OCI-LY1 (cell line): ENCODE measurements around the gene SAAL1.

ENCODE experiments used
- H2AFZ ChIP-seq: fragments of 200-600 bp; sonication (generic), shearing (Covaris generic); 2 replicates; pipeline ENCODE4 v1.6.0; 2014; ENCODE audit warnings: antibody characterized with exemption, mild to moderate bottlenecking, low read length
- H3F3A ChIP-seq: fragments of 200-600 bp; sonication (generic), shearing (Covaris generic); 2 replicates; pipeline ENCODE4 v1.6.0; 2014; ENCODE audit warnings: mild to moderate bottlenecking, antibody characterized with exemption, low read length, moderate library complexity; ENCODE audit not compliant: insufficient read depth
- H3K27ac ChIP-seq: fragments of 200-600 bp; sonication (generic); 2 replicates; pipeline ENCODE4 v1.5.1; 2014; ENCODE audit warnings: low read length, mixed run types, mild to moderate bottlenecking, low read depth; ENCODE audit not compliant: poor library complexity, severe bottlenecking
- H3K27me3 ChIP-seq: fragments of 200-600 bp; sonication (generic); 2 replicates; pipeline ENCODE4 v1.6.0; 2014; ENCODE audit warnings: antibody characterized with exemption, mild to moderate bottlenecking, low read length, moderate library complexity; ENCODE audit not compliant: insufficient read depth
- H3K36me3 ChIP-seq: fragments of 200-600 bp; sonication (generic); 2 replicates; pipeline ENCODE4 v1.6.1; 2014; ENCODE audit warnings: mild to moderate bottlenecking, antibody characterized with exemption, low read length, moderate library complexity, mixed read lengths; ENCODE audit not compliant: insufficient read depth
- H3K4me1 ChIP-seq: fragments of 200-600 bp; sonication (generic); 2 replicates; pipeline ENCODE4 v1.5.1; 2014; ENCODE audit warnings: mild to moderate bottlenecking, low read length, moderate library complexity; ENCODE audit not compliant: insufficient read depth, severe bottlenecking
- H3K4me2 ChIP-seq: fragments of 200-600 bp; sonication (generic), shearing (Covaris generic); 2 replicates; pipeline ENCODE4 v1.6.1; 2014; ENCODE audit warnings: low read length
- H3K4me3 ChIP-seq: fragments of 200-600 bp; sonication (generic); 2 replicates; pipeline ENCODE4 v1.5.1; 2014; ENCODE audit warnings: low read length, low read depth, mild to moderate bottlenecking, mixed read lengths; ENCODE audit not compliant: poor library complexity, severe bottlenecking
- H3K79me2 ChIP-seq: fragments of 200-600 bp; shearing (Covaris generic); 2 replicates; pipeline ENCODE4 v1.6.1; 2016; ENCODE audit warnings: mixed run types, low read length, mixed read lengths; ENCODE audit not compliant: insufficient read depth
- H3K9ac ChIP-seq: fragments of 200-600 bp; sonication (generic), shearing (Covaris generic); 2 replicates; pipeline ENCODE4 v1.6.1; 2014; ENCODE audit warnings: mild to moderate bottlenecking, low read length, mixed read lengths
- H3K9me2 ChIP-seq: fragments of 200-600 bp; sonication (generic), shearing (Covaris generic); 2 replicates; pipeline ENCODE4 v1.6.1; 2014; ENCODE audit warnings: low read depth, mild to moderate bottlenecking, low read length, mixed read lengths
- H3K9me3 ChIP-seq: fragments of 200-600 bp; shearing (Covaris generic); 2 replicates; pipeline ENCODE4 v1.6.1; 2014; ENCODE audit warnings: low read length, mixed read lengths
- H4K20me1 ChIP-seq: fragments of 200-600 bp; sonication (generic), shearing (Covaris generic); 2 replicates; pipeline ENCODE4 v1.6.0; 2016; ENCODE audit warnings: mild to moderate bottlenecking, low read length; ENCODE audit not compliant: insufficient read depth
- CTCF ChIP-seq: fragments of 200-600 bp; sonication (generic), shearing (Covaris generic); IDR thresholded peaks from 2 replicates; pipeline ENCODE4 v1.5.1; 2017; ENCODE audit warnings: mild to moderate bottlenecking, antibody characterized with exemption, low read length, moderate library complexity, mixed read lengths
- EZH2 ChIP-seq: fragments of 200-600 bp; sonication (generic), shearing (Covaris generic); IDR thresholded peaks from 2 replicates; pipeline ENCODE4 v1.8.0; 2017; ENCODE audit warnings: borderline replicate concordance, mixed run types, mild to moderate bottlenecking, antibody characterized with exemption, low read length, moderate library complexity, mixed read lengths

The SAAL1 gene

GRCh38 chr11:18105802-18106574 is at the start of gene SAAL1:
Gene SAAL1 (minus strand): TSS chr11:18106082. CDS start chr11:18106041, 41 bp downstream.
- Histone ChIP-seq H3K79me2 (peaks cover 17% of the 10 kb centered on the region), H3K27me3 (no peaks in the 10 kb centered on the region), H3K9ac (peak within 1 kb of the TSS; percentile 99), H3K36me3 (peaks cover 35% of the 10 kb centered on the region), H3K9me2 (no peaks in the 10 kb centered on the region), H3F3A (no peaks in the 10 kb centered on the region), H3K4me1 (peaks cover 14% of the 10 kb centered on the region), H3K27ac (no peak within 1 kb of the TSS), H4K20me1 (no peaks in the 10 kb centered on the region), H3K4me3 (peak within 1 kb of the TSS; percentile 100), H3K9me3 (no peaks in the 10 kb centered on the region), H3K4me2 (peak within 1 kb of the TSS; percentile 95), H2AFZ (peak within 1 kb of the TSS; percentile 92; the same call in 1 of the 2 replicates)
- TF ChIP-seq CTCF (peak; percentile 91), EZH2 (no peak)

- Histone ChIP-seq H3K79me2 (no peaks in the 10 kb centered on the region), H3K9ac (no peak overlapping the region), H3K4me3 (no peak overlapping the region), H3F3A (no peaks in the 10 kb centered on the region), H3K36me3 (no peaks in the 10 kb centered on the region), H3K27me3 (peaks cover 8% of the 10 kb centered on the region; the same call in 1 of the 2 replicates), H3K4me1 (no peaks in the 10 kb centered on the region), H2AFZ (no peak overlapping the region), H3K9me2 (no peaks in the 10 kb centered on the region), H3K4me2 (no peak overlapping the region), H3K9me3 (no peaks in the 10 kb centered on the region), H4K20me1 (no peaks in the 10 kb centered on the region), H3K27ac (no peak overlapping the region)
- TF ChIP-seq EZH2 (no peak), CTCF (no peak)
These were observed 45.7 kb upstream of the SAAL1 start for GRCh38 chr11:18151581-18151980.

GRCh38 chr11:18145837-18146236 is 40.0 kb upstream of the SAAL1 start:
- TF ChIP-seq CTCF (no peak), EZH2 (no peak)
- H3K9ac ChIP-seq = no peak overlapping the region
- no peaks in the 10 kb centered on the region for H3F3A ChIP-seq
- peaks cover 5% of the 10 kb centered on the region; the same call in 1 of the 2 replicates for H3K27me3 ChIP-seq
- H3K4me1 ChIP-seq = no peaks in the 10 kb centered on the region
- no peak overlapping the region for H3K4me3 ChIP-seq
- no peaks in the 10 kb centered on the region for H3K36me3 ChIP-seq
- no peaks in the 10 kb centered on the region for H3K9me3 ChIP-seq
- H3K27ac ChIP-seq = no peak overlapping the region
- no peak overlapping the region for H3K4me2 ChIP-seq
- H3K79me2 ChIP-seq = no peaks in the 10 kb centered on the region
- H3K9me2 ChIP-seq = no peaks in the 10 kb centered on the region
- H4K20me1 ChIP-seq = no peaks in the 10 kb centered on the region
- no peak overlapping the region for H2AFZ ChIP-seq
